ENCODE measurements around the gene MTPN. TPM values are rescaled to one million over a fixed set of nuclear protein-coding genes. Genes with fewer than 3 reads are reported as not detected.
A peak's percentile ranks its signal among the peaks of the same experiment; 100 is the strongest.

MTPN gene
- total RNA-seq, 4 donors from 2014 or later: 116 to 128 (median 125) TPM

DNA sequence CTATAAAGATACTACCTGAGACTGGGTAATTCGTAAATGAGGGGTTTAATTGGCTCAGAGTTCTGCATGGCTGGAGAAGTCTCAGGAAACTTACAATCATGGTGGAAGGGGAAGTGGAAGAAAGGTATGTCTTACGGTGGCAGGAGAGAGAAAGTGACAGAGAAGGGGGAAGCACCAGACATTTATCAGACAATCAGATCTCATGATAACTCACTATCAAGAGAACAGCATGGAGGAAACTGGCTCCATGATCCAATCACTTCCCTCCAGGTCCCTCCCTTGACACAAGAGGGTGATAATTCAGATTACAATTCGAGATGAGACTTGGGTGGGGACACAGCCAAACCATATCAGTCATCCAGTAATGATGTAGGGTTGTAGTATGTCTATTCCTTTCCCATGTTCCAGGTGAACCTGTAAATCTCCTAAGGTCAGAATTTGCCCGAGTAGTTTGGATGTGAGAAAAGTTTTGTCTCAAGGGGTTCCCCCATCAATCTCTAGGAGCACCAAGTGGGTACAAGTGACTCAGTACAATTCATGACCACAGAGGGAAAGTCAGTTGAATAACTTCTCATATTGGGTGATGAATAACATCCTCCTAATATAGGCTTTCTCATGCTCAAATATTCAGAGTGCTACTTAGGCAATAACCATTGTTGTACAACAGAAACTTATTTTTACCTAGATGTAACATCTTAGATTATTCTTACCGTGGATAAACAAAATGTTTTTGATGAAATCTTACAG, 39.7 kb upstream of the MTPN start:
- Histone ChIP-seq H3K4me1 (no peaks in the 10 kb centered on the region), H3K4me3 (replicated peaks in 1 of 3) (no peak overlapping the region), H3K27ac (no peak overlapping the region), H3K36me3 (no peaks in the 10 kb centered on the region), H3K27me3 (no peaks in the 10 kb centered on the region), H3K9me3 (no peaks in the 10 kb centered on the region)
- 83 to 91% methylated on average over 5 of the region's 5 CpGs for WGBS, 2 donors
- intact Hi-C loops (cut with DNase I): no loop called here
- TF ChIP-seq POLR2A (IDR thresholded peaks at IDR 0.05): no peak
- TF ChIP-seq, protein P1, sequence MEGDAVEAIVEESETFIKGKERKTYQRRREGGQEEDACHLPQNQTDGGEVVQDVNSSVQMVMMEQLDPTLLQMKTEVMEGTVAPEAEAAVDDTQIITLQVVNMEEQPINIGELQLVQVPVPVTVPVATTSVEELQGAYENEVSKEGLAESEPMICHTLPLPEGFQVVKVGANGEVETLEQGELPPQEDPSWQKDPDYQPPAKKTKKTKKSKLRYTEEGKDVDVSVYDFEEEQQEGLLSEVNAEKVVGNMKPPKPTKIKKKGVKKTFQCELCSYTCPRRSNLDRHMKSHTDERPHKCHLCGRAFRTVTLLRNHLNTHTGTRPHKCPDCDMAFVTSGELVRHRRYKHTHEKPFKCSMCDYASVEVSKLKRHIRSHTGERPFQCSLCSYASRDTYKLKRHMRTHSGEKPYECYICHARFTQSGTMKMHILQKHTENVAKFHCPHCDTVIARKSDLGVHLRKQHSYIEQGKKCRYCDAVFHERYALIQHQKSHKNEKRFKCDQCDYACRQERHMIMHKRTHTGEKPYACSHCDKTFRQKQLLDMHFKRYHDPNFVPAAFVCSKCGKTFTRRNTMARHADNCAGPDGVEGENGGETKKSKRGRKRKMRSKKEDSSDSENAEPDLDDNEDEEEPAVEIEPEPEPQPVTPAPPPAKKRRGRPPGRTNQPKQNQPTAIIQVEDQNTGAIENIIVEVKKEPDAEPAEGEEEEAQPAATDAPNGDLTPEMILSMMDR (IDR thresholded peaks at IDR 0.05): no peak
- no peak for DNase-seq

DNA sequence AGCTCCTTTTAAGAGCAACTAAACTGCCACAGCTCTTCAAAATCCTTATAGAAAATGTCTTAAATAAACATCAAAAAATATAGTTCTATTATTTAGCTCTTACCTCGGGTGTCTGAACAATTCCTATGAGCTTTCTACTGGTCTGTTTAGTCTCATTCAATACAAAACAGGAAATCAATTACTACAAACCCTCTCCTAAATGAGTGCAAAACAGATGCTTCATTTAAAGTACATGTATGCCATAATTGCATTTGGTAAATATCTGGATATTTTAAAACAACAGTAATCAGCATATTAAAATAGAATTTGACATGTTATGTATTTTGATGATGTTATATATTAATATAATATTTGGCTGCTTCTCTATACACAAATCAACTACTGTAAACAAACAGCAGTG, 38.5 kb upstream of the MTPN start:
- Histone ChIP-seq H3K9me3 (no peaks in the 10 kb centered on the region), H3K4me3 (replicated peaks in 1 of 3) (no peak overlapping the region), H3K27me3 (no peaks in the 10 kb centered on the region), H3K4me1 (no peaks in the 10 kb centered on the region), H3K27ac (no peak overlapping the region), H3K36me3 (no peaks in the 10 kb centered on the region)
- no peak for DNase-seq
- WGBS, 2 donors: 46 to 48% methylated on average over 1 of the region's 1 CpG
- intact Hi-C loops (cut with DNase I): no loop called here
- TF ChIP-seq, protein P1 (IDR thresholded peaks at IDR 0.05): no peak
- TF ChIP-seq POLR2A (IDR thresholded peaks at IDR 0.05): no peak

DNA sequence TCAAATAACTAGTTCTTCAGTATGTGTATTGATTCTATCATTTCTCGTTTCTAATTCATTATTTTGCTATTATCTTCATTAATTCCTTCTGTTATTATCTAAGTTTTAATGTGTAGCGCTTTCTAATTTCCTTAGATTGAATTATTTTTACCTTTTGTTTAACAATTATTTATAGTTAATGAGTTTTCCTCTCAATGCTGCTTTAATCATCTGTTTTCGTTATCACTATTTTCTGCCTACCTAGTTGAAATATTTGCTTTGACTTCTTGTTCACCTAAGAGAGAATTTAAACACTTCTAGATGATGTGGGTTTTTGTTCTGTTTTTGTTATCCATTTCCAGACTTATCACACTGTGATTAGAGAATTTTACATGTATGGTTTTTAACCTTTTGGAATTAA, 37.5 kb upstream of the MTPN start:
- no peaks in the 10 kb centered on the region for H3K27me3 ChIP-seq
- no peaks in the 10 kb centered on the region for H3K36me3 ChIP-seq
- no peak overlapping the region for H3K4me3 ChIP-seq (replicated peaks in 1 of 3)
- no peaks in the 10 kb centered on the region for H3K9me3 ChIP-seq
- no peak overlapping the region for H3K27ac ChIP-seq
- 95 to 97% methylated on average over 3 of the region's 3 CpGs for WGBS, 2 donors
- intact Hi-C loops (cut with DNase I): no loop called here
- no peak for DNase-seq
- TF ChIP-seq, protein P1 (IDR thresholded peaks at IDR 0.05): no peak
- no peak for TF ChIP-seq POLR2A (IDR thresholded peaks at IDR 0.05)
- no peaks in the 10 kb centered on the region for H3K4me1 ChIP-seq

DNA sequence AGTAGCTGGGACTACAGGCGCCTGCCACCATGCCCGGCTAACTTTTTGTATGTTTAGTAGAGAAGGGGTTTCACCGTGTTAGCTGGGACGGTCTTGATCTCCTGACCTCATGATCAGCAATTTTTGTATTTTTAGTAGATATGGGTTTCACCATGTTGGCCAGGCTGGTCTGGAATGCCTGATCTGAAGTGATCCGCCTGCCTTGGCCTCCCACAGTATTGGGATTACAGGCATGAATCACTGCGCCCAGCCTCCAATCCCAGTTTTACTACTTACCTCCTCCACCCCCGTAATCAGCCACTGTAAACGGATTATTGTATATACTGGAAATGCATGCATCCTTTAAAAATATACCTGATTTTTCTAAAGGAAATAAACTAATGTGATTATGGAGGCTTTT, 35.1 kb upstream of the MTPN start:
- WGBS, 2 donors: 92 to 93% methylated on average over 8 of the region's 8 CpGs
- Histone ChIP-seq H3K4me1 (peaks cover 0 to 6% of the 10 kb centered on the region in 2 donors), H3K27ac (no peak overlapping the region), H3K9me3 (no peaks in the 10 kb centered on the region), H3K36me3 (no peaks in the 10 kb centered on the region), H3K27me3 (no peaks in the 10 kb centered on the region), H3K4me3 (replicated peaks in 1 of 3) (no peak overlapping the region)
- TF ChIP-seq, protein P1 (IDR thresholded peaks at IDR 0.05): no peak
- no peak for TF ChIP-seq POLR2A (IDR thresholded peaks at IDR 0.05)
- DNase-seq: no peak
- intact Hi-C loops (cut with DNase I): no loop called here

DNA sequence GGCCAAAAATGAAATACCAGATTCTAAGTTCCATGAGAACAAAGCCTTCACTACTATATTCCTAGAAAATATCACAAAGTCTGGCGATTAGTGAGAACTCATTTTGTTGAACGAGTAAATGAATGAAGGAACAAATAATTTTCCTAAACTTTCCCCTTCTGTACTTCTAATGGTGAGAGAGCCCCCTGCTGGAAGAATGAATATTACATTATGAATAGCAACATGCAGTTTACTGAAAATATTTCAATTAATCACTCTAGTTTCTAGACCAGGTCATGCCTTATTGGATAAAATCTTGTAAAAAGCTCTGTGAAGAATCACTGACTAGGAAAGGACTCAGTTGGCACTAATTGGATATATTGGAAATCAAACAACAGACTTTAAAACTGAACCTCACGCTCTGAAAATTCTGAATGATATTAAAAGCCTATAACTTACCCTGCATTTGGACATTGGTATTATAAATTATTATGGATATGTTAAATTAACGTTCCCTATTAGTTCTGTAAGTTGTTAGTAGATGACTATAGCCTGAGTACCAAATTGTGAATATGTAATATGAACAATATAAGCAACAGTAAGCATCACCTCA, 32.4 kb upstream of the MTPN start:
- no peak overlapping the region for H3K27ac ChIP-seq
- peaks cover 0 to 6% of the 10 kb centered on the region in 2 donors for H3K4me1 ChIP-seq
- H3K27me3 ChIP-seq: no peaks in the 10 kb centered on the region
- DNase-seq: no peak
- H3K36me3 ChIP-seq: no peaks in the 10 kb centered on the region
- intact Hi-C loops (cut with DNase I): loop anchor here (2.0 to 10.0 kb wide), 2 partner anchors 209 to 355 kb away; no protein-coding TSS in a partner anchor
- no peak for TF ChIP-seq POLR2A (IDR thresholded peaks at IDR 0.05)
- TF ChIP-seq, protein P1 (IDR thresholded peaks at IDR 0.05): peak in 5 of 6 experiments; percentile 52 to 87 (median 61)
- WGBS, 2 donors: 26 to 28% methylated on average over 4 of the region's 4 CpGs
- H3K4me3 ChIP-seq (replicated peaks in 1 of 3): no peak overlapping the region
- H3K9me3 ChIP-seq: no peaks in the 10 kb centered on the region
